Right kidney (tissue), 1 donor: ENCODE measurements around the gene PLA2G3.
"Not testable (repeated sequence)": the region's sequence is repeated elsewhere in the genome, so short reads cannot be mapped to it uniquely, and the experiment has no call there.

Experiments
- DNase-seq: peaks from one replicate; pipeline ENCODE4 v3.0.0-alpha.2; 2016

The PLA2G3 gene

GRCh38 chr22:31099841-31100761 is 40.2 kb downstream of the PLA2G3 start:
- DNase-seq: no peak

DNA sequence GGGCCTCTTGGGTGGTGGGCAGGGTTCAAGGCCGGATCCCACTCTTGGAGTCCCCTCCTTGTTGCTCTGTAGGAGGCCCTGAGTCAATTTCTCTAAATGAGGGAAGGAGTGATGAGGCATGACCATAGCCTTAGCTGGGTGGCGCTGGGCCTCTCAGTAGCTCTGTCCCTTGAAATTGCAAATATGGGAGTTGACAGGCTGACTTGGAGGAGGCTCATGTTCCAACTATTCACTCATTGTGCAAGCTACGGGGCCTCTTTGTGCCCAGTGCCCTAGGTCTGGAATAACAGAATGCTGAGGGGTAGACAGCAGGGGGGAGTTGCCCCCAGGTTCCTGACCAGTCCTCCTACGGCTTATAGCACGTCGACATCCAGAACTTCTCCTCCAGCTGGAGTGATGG is 40.9 kb downstream of the PLA2G3 start:
- DNase-seq: no peak

DNA sequence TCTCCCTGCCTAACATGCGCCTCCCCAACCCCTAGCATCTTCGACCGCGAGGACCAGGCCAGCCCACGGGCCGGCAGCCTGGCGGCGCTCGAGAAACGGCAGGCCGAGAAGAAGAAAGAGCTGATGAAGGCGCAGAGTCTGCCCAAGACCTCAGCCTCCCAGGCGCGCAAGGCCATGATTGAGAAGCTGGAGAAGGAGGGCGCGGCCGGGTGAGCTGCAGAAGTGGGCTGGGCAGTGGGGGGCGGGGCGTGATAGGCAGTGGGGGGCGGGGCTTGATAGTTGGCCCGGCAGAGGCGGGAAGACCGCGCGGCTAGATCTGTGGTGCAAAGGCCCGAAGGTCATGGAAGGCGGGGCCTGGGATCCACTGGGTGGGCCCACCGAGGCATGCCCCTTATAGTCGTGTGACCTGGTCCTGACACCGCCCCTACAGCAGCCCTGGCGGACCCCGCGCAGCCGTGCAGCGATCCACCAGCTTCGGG is 41.6 kb downstream of the PLA2G3 start:
- DNase-seq: peak; percentile 36

- no peak for DNase-seq
These were observed 42.2 kb downstream of the PLA2G3 start for GRCh38 chr22:31097941-31098631.

DNA sequence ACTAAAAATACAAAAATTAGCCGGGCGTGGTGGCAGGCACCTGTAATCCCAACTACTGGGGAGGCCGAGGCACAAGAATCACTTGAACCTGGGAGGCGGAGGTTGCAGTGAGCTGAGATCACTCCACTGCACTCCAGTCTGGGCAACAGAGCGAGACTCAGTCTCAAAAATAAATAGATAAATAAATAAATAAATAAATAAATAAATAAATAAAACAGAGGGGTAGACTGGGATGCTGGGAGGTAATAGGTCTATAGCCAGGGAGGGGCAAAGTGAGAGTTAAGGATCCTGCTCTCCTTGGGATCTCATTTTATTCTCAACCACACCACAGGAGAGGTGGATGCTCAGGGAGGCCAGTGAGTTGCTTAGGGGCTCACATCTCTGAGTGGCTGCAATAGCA is 42.8 kb downstream of the PLA2G3 start:
- not testable (repeated sequence) for DNase-seq

DNA sequence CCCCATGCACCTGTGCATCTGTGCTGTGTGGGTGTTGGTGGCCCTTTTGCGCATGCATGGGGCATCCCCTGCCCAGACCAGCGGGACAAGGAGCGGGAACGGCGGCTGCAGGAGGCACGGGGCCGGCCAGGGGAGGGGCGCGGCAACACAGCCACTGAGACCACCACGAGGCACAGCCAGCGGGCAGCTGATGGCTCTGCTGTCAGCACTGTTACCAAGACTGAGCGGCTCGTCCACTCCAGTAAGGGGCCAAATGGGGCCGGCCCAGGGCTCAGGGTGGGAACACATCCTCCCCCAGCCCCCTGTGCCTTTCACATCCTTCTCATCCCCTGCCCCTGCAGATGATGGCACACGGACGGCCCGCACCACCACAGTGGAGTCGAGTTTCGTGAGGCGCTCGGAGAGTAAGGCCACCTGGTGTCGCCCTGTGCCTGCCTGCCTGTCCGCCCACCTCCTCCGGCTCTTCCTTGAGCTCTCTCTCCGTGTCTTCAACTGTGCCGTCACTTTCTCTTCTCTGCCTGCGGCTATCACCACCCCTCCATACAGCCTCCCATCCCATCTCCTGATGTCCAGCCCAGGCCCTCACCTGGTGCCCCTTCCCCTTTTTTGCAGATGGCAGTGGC is 43.5 kb downstream of the PLA2G3 start:
- DNase-seq: no peak

DNA sequence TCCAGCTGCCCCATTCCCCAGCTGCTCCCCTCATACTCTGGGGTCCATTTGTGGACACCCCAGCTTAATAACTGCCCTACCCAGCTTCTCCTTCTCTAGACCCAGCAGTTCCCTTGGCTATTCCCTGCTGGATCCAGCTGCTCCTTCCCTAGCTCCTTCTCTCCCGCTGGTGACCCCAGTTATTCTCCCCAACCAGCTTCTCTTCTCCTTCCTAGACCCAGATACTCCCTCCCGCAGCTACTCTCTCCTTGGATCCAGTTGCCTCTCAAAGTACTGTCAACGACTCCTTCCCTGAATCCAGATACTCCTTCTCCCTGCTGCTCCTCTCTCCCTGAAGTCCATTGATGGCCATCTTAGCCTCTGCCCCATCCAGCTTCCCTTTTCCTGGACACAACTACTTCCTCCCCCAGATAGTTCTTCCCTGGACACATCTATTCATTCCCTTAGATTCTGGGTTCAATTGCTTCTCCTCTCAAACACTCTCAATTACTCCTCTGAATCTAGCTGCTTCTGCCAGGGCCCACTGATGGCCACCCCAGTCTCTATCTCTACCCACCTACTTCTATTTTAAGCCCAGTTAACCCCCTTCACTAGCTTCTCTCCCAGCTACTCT is 44.6 kb downstream of the PLA2G3 start:
- DNase-seq: no peak

- no peak for DNase-seq
These were observed 45.6 kb downstream of the PLA2G3 start for GRCh38 chr22:31094741-31095140.

GRCh38 chr22:31094021-31094551 is 46.2 kb downstream of the PLA2G3 start:
- DNase-seq: no peak

- DNase-seq: no peak
These were observed 47.0 kb downstream of the PLA2G3 start for GRCh38 chr22:31093086-31093850.

- DNase-seq: no peak
These were observed 48.1 kb downstream of the PLA2G3 start for GRCh38 chr22:31092161-31092560.

DNA sequence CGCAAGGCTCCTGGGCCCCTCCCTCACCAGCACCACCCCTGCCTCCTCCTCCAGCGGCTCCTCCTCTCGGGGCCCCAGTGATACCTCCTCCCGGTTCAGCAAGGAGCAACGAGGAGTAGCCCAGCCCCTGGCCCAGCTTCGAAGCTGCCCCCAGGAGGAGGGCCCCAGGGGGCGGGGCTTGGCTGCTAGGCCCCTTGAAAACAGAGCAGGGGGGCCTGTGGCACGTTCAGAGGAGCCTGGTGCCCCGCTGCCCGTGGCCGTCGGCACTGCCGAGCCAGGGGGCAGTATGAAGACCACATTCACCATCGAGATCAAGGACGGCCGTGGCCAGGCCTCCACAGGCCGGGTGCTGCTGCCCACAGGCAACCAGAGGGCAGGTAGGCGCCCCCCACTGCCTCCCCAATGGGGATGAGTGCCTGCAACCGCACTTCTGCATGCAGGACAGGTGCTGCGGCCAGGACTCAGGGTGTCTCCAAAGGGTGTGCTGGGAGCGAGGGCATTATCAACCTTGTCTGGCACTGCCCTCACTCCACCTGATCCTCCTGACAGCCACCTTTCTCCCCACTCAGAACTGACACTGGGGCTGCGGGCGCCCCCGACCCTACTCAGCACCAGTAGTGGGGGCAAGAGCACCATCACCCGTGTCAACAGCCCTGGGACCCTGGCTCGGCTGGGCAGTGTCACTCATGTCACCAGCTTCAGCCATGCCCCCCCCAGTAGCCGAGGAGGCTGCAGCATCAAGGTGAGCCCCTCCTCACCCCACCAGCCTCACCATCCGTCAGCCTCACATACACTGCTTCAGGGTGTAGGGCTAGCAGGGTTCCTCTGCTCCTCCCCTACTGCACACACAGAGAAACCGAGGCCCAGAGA is 49.0 kb downstream of the PLA2G3 start:
- no peak for DNase-seq

DNA sequence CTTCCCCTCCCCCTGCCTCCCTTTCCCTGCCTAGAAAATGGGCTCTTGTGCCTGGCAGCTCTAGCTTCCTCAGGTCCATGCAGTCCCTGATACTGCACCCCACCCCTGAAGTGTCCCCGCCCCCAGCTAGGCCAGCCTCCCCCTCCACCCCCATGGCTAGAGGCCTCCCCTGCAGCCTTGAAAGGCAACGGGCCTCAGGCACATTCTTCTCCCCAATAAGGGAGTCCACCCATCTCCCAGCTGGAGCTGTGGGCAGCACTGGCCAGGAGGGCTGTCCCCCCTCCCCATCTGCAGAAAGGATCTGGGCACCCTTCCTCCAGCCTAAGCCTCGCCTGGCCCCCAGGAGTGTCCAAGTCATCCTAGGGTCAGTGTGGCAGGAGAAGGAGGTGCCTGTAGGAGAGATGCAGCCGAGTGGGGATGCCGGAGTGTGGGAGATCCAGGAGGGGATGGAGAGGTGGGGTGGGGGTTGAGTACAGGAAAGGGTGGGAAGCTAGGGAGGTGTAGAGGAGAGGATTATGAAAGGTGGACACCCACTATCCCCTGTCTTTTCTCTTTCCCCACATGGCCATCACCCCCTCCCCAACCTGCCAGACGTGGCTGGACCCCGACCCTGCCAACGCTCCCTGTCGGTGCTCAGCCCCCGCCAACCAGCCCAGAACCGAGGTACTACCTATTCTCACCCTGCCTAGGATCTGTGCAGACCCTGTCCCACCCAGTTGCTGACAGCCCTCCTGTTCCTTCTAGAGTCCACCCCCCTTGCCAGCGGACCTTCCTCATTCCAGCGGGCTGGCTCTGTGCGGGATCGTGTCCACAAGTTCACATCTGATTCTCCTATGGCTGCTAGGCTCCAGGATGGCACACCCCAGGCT is 49.9 kb downstream of the PLA2G3 start:
- DNase-seq: no peak

DNA sequence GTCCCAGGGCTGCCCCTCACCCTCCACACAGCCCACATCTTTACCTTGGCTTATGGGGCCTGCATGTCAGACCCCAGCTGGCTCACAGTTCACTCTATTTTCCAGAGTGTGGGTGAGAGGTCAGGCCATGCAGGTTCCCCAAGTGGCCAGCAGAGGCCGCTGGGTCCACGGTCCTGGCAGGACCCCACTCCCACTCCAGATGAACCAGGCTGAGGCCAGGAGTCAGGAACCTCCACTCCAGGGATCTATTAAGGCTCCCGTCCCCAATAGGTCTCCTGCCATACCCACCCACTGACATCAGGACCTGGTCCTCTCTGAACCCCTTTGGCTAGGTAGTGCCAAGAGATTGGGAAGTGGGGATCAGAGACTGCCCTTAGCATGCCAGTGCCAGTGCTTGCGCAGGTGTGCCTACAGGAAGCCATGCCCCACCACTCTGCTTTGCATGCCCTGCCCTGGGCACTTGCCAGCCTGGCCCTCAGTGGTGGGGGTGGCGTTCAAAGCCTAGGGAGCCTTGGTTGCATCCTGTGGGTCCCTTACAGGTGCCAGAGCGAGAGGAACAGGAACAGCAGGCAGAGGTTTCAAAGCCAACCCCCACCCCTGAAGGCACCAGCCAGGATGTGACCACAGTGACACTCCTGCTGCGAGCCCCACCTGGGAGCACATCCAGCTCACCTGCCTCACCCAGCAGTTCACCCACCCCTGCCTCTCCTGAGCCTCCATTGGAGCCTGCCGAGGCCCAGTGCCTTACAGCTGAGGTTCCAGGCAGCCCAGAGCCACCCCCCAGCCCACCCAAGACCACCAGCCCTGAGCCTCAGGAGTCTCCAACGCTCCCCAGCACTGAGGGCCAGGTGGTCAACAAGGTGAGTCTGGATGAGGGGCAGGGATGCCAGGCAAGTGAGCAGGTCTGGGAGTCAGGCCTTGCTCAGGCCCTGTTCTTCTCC is 50.9 kb downstream of the PLA2G3 start:
- no peak for DNase-seq

DNA sequence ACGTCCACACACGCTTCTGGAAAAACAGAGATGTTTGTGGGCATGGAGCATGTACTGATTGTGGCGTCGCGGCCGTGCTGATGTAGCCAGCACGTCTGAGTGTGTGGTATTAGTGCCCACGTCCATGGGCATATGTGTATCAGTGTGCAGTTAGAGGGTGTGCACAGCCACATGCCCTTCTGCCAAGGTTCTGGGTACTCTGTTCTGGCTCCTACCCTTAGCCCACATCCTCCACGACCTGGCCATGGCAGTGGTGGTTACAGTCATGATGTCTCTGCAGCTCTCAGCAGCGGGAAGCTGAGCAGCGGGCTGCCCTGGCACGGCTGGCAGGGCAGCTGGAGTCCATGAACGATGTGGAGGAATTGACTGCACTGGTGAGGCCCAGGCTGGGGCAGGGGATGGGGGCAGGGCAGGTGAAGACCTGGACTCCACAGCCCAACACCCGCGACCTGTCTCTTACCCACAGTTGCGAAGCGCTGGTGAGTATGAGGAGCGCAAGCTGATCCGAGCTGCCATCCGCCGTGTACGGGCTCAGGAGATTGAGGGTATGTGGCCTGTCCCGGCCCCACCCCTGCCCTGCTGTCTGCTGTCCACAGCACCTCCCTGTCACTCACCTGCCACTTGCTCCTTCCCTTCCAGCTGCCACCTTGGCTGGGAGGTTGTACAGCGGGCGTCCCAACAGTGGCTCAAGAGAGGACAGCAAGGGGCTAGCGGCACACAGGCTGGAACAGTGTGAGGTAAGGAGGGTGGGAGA is 51.9 kb downstream of the PLA2G3 start:
- DNase-seq: no peak

DNA sequence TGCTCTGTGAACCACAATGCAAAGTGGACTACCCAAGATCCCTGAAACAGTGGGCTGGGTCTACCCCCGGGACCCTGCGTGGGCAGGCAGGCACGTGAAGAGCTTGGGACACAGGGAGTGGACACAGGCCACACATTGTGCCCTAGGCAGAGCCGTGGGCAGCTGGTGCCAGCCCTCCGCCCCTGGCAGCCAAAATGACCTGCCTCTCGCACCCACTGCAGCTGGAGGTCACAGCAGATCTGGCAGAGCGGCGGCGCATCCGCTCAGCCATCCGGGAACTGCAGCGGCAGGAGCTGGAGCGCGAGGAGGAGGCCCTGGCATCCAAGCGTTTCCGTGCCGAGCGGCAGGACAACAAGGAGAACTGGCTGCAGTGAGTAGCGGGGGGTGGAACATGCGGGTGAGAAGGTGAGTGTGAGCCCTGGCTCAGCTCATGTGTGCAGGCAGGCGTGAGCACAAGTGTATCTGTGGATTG is 52.5 kb downstream of the PLA2G3 start:
- no peak for DNase-seq

- DNase-seq: no peak
These were observed 53.5 kb downstream of the PLA2G3 start for GRCh38 chr22:31086703-31087330.
